DND-41 (cell line): ENCODE results near the gene SERPINA12.
"Not testable (repeated sequence)": the region's sequence is repeated elsewhere in the genome, so short reads cannot be mapped to it uniquely, and the experiment has no call there.

Source experiments
- EZH2 ChIP-seq: IDR thresholded peaks from 3 replicates; pipeline ENCODE4 v1.6.1; 2012; ENCODE audit warnings: borderline replicate concordance, low read depth, mild to moderate bottlenecking, moderate library complexity, low read length, inconsistent platforms; ENCODE audit not compliant: severe bottlenecking
- TF ChIP-seq, protein P1 (sequence below): IDR thresholded peaks from 2 replicates; pipeline ENCODE4 v1.5.1; 2012; ENCODE audit warnings: borderline replicate concordance, low read length, moderate library complexity, mild to moderate bottlenecking; ENCODE audit not compliant: poor library complexity, severe bottlenecking; ENCODE audit errors: extremely low read depth

- TF ChIP-seq, protein P1, sequence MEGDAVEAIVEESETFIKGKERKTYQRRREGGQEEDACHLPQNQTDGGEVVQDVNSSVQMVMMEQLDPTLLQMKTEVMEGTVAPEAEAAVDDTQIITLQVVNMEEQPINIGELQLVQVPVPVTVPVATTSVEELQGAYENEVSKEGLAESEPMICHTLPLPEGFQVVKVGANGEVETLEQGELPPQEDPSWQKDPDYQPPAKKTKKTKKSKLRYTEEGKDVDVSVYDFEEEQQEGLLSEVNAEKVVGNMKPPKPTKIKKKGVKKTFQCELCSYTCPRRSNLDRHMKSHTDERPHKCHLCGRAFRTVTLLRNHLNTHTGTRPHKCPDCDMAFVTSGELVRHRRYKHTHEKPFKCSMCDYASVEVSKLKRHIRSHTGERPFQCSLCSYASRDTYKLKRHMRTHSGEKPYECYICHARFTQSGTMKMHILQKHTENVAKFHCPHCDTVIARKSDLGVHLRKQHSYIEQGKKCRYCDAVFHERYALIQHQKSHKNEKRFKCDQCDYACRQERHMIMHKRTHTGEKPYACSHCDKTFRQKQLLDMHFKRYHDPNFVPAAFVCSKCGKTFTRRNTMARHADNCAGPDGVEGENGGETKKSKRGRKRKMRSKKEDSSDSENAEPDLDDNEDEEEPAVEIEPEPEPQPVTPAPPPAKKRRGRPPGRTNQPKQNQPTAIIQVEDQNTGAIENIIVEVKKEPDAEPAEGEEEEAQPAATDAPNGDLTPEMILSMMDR, result not testable (repeated sequence)
- not testable (repeated sequence) for TF ChIP-seq EZH2
These were observed 26.9 kb downstream of the SERPINA12 start for GRCh38 chr14:94482132-94483070.
